ENCODE results near the gene MAN2A2.

Gene MAN2A2

DNA sequence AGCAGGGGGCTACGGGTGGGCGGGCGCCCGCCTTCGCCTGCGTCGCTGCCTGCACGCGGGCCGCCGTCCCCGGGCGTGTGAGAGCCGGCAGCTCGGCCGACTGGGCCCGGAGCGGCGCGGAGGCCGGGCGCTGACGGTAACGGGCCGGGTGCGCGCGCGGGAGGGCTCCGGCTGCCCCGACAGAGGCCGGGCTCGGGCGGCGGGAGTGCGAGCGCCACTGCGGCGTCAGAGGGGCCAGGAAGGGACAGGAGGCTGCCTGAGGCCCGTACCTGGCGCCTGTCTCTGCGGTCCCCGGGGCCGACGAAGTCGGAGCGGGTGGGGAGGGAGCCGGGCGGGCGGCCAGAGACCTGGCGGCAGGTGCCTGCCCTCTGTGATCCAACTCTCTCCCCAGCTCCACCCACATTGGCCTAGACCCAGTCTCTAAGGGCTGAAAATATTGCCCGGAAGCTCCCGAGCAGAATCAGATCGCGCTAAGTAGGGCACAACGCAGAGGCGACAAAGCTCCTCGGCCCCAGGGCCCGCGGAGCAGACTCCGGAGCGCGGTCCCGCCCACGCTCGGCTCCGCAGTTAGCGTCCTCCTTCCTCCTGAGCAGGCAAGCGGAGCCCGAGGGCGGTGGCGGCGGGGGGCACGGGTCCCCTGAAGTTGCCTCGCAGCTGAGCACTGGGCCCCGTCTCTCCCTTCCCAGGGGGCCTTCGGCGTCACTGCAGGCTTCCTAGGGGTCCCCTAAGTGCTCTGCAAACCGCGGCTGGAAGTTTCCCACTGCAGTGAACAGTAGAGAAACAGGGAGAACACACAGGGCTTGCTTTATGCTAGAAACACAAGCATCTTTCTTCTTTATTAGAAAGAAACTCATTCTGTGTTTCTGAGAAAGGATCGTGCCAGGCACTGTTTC is at the start of gene MAN2A2:
Gene MAN2A2, plus strand, starts transcription at position 463 of the 893 bp plus-strand sequence. CDS start 906 bp downstream, outside the sequence.
- Histone ChIP-seq H3K27me3 (ENCODE audit: control insufficient read depth in 1 of 2, insufficient read depth in 2 of 2, low read length in 2 of 2) (no peaks in the 10 kb centered on the region), H3K9me3 (ENCODE audit: control insufficient read depth in 1 of 2, low read length in 2 of 2) (no peaks in the 10 kb centered on the region), H3K4me3 (ENCODE audit: low read depth in 1 of 2, low read length in 2 of 2) (peak within 1 kb of the TSS; percentile 65 to 76), H3K4me1 (ENCODE audit: control insufficient read depth in 1 of 2, insufficient read depth in 2 of 2, low read length in 2 of 2) (peaks cover 14 to 15% of the 10 kb centered on the region in 2 donors), H3K36me3 (ENCODE audit: control insufficient read depth in 1 of 2, insufficient read depth in 2 of 2, low read length in 2 of 2) (peaks cover 27 to 33% of the 10 kb centered on the region in 2 donors), H3K27ac (ENCODE audit: low read depth, low read length) (peak within 1 kb of the TSS; percentile 91), H3K9ac (ENCODE audit: low read depth in 1 of 2, low read length in 2 of 2) (peak within 1 kb of the TSS; percentile 79 to 80)

GRCh38 chr15:90855139-90855538 is 48.0 kb upstream of the MAN2A2 start:
- H3K36me3 ChIP-seq (ENCODE audit: control insufficient read depth in 1 of 2, insufficient read depth in 2 of 2, low read length in 2 of 2): peaks cover 0 to 5% of the 10 kb centered on the region in 2 donors
- H3K27me3 ChIP-seq (ENCODE audit: control insufficient read depth in 1 of 2, insufficient read depth in 2 of 2, low read length in 2 of 2): peaks cover 0 to 4% of the 10 kb centered on the region in 2 donors
- H3K27ac ChIP-seq (ENCODE audit: low read depth, low read length): no peak overlapping the region
- peaks cover 17 to 19% of the 10 kb centered on the region in 2 donors for H3K4me1 ChIP-seq (ENCODE audit: control insufficient read depth in 1 of 2, insufficient read depth in 2 of 2, low read length in 2 of 2)
- H3K9me3 ChIP-seq (ENCODE audit: control insufficient read depth in 1 of 2, low read length in 2 of 2): no peaks in the 10 kb centered on the region
- H3K9ac ChIP-seq (ENCODE audit: low read depth in 1 of 2, low read length in 2 of 2): no peak overlapping the region
- no peak overlapping the region for H3K4me3 ChIP-seq (ENCODE audit: low read depth in 1 of 2, low read length in 2 of 2)

- Histone ChIP-seq H3K4me3 (ENCODE audit: low read depth in 1 of 2, low read length in 2 of 2) (no peak overlapping the region), H3K27ac (ENCODE audit: low read depth, low read length) (no peak overlapping the region), H3K27me3 (ENCODE audit: control insufficient read depth in 1 of 2, insufficient read depth in 2 of 2, low read length in 2 of 2) (peaks cover 0 to 4% of the 10 kb centered on the region in 2 donors), H3K36me3 (ENCODE audit: control insufficient read depth in 1 of 2, insufficient read depth in 2 of 2, low read length in 2 of 2) (no peaks in the 10 kb centered on the region), H3K9me3 (ENCODE audit: control insufficient read depth in 1 of 2, low read length in 2 of 2) (no peaks in the 10 kb centered on the region), H3K9ac (ENCODE audit: low read depth in 1 of 2, low read length in 2 of 2) (no peak overlapping the region), H3K4me1 (ENCODE audit: control insufficient read depth in 1 of 2, insufficient read depth in 2 of 2, low read length in 2 of 2) (peaks cover 16 to 19% of the 10 kb centered on the region in 2 donors)
These were observed 45.8 kb upstream of the MAN2A2 start for GRCh38 chr15:90857337-90857736.

GRCh38 chr15:90857883-90858443 is 45.1 kb upstream of the MAN2A2 start:
- Histone ChIP-seq H3K4me3 (ENCODE audit: low read depth in 1 of 2, low read length in 2 of 2) (no peak overlapping the region), H3K9ac (ENCODE audit: low read depth in 1 of 2, low read length in 2 of 2) (no peak overlapping the region), H3K27me3 (ENCODE audit: control insufficient read depth in 1 of 2, insufficient read depth in 2 of 2, low read length in 2 of 2) (peaks cover 0 to 4% of the 10 kb centered on the region in 2 donors), H3K36me3 (ENCODE audit: control insufficient read depth in 1 of 2, insufficient read depth in 2 of 2, low read length in 2 of 2) (no peaks in the 10 kb centered on the region), H3K9me3 (ENCODE audit: control insufficient read depth in 1 of 2, low read length in 2 of 2) (no peaks in the 10 kb centered on the region), H3K4me1 (ENCODE audit: control insufficient read depth in 1 of 2, insufficient read depth in 2 of 2, low read length in 2 of 2) (peaks cover 13 to 19% of the 10 kb centered on the region in 2 donors), H3K27ac (ENCODE audit: low read depth, low read length) (no peak overlapping the region)

DNA sequence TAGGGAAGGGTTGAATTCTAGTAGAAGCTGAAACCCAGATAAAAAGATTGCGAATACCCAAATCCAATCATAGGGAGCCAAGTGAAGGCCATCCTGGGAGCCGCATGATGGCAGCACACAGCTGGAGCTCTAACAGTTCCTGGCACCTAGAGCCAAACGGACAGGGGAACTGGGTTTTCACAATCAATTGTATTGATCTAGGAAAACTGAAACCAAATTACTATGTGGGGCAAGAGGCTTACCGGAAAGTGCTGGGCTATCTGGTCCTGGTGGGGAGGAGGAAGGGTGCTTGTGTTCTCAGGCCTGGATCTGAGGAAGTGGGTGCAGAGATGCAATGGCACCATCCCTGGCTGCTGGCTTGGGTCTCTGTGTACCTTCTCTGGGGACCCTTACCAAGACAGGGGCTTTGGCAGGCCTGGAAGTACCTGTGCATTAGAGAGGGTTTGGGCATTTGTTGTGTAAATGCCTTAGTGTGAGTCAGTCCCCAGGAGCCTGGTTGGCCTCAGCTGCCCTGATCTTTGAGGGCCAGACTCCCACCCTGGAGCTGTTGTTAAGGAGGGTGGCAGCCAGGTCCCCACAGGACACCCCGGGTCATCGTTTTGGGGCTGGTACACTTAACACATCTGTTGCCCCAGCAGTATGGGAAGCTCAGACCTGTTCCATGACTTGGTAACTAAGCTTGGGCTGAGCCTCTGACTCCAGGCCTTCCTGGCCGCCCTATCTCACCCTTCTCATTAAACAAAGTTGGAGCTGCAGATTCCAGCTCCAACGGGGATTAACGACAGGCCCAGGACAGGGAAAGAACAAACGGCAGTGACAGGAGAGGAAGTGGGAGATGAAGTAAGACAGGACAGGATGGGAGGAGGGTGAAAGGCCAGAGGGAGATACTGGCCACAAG is 43.6 kb upstream of the MAN2A2 start:
- peaks cover 0 to 4% of the 10 kb centered on the region in 2 donors for H3K27me3 ChIP-seq (ENCODE audit: control insufficient read depth in 1 of 2, insufficient read depth in 2 of 2, low read length in 2 of 2)
- no peaks in the 10 kb centered on the region for H3K9me3 ChIP-seq (ENCODE audit: control insufficient read depth in 1 of 2, low read length in 2 of 2)
- peaks cover 13 to 19% of the 10 kb centered on the region in 2 donors for H3K4me1 ChIP-seq (ENCODE audit: control insufficient read depth in 1 of 2, insufficient read depth in 2 of 2, low read length in 2 of 2)
- no peak overlapping the region for H3K27ac ChIP-seq (ENCODE audit: low read depth, low read length)
- H3K4me3 ChIP-seq (ENCODE audit: low read depth in 1 of 2, low read length in 2 of 2): no peak overlapping the region
- no peak overlapping the region for H3K9ac ChIP-seq (ENCODE audit: low read depth in 1 of 2, low read length in 2 of 2)
- H3K36me3 ChIP-seq (ENCODE audit: control insufficient read depth in 1 of 2, insufficient read depth in 2 of 2, low read length in 2 of 2): no peaks in the 10 kb centered on the region

DNA sequence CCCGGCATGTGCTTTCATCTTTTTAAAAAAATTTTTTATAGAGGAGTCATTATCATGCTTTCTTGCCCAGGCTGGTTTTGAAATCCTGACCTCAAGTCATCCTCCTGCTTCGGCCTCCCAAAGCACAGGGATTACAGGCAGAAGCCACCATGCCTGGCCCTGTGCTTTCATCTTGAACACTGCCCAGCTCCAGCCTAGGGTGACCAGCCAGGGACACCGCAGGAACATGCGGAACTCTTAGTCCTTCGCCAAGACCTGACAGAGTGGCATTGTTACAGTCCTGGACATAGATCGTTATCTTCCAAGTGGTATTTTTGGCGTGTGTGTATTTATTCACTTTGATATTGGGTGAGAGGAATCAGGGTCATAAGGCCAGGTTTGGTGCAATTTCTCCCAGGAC is 42.7 kb upstream of the MAN2A2 start:
- Histone ChIP-seq H3K9ac (ENCODE audit: low read depth in 1 of 2, low read length in 2 of 2) (no peak overlapping the region), H3K27ac (ENCODE audit: low read depth, low read length) (no peak overlapping the region)

GRCh38 chr15:90860942-90861675 is 42.0 kb upstream of the MAN2A2 start:
- no peak overlapping the region for H3K27ac ChIP-seq (ENCODE audit: low read depth, low read length)
- no peaks in the 10 kb centered on the region for H3K9me3 ChIP-seq (ENCODE audit: control insufficient read depth in 1 of 2, low read length in 2 of 2)
- no peak overlapping the region for H3K9ac ChIP-seq (ENCODE audit: low read depth in 1 of 2, low read length in 2 of 2)
- H3K4me3 ChIP-seq (ENCODE audit: low read depth in 1 of 2, low read length in 2 of 2): no peak overlapping the region
- no peaks in the 10 kb centered on the region for H3K36me3 ChIP-seq (ENCODE audit: control insufficient read depth in 1 of 2, insufficient read depth in 2 of 2, low read length in 2 of 2)
- H3K27me3 ChIP-seq (ENCODE audit: control insufficient read depth in 1 of 2, insufficient read depth in 2 of 2, low read length in 2 of 2): no peaks in the 10 kb centered on the region
- H3K4me1 ChIP-seq (ENCODE audit: control insufficient read depth in 1 of 2, insufficient read depth in 2 of 2, low read length in 2 of 2): peaks cover 11 to 13% of the 10 kb centered on the region in 2 donors

More for the DNA sequence above, 42.7 kb upstream of the MAN2A2 start:
- Histone ChIP-seq H3K36me3 (ENCODE audit: control insufficient read depth in 1 of 2, insufficient read depth in 2 of 2, low read length in 2 of 2) (no peaks in the 10 kb centered on the region), H3K27me3 (ENCODE audit: control insufficient read depth in 1 of 2, insufficient read depth in 2 of 2, low read length in 2 of 2) (no peaks in the 10 kb centered on the region), H3K4me3 (ENCODE audit: low read depth in 1 of 2, low read length in 2 of 2) (no peak overlapping the region), H3K4me1 (ENCODE audit: control insufficient read depth in 1 of 2, insufficient read depth in 2 of 2, low read length in 2 of 2) (peaks cover 11 to 13% of the 10 kb centered on the region in 2 donors), H3K9me3 (ENCODE audit: control insufficient read depth in 1 of 2, low read length in 2 of 2) (no peaks in the 10 kb centered on the region)

DNA sequence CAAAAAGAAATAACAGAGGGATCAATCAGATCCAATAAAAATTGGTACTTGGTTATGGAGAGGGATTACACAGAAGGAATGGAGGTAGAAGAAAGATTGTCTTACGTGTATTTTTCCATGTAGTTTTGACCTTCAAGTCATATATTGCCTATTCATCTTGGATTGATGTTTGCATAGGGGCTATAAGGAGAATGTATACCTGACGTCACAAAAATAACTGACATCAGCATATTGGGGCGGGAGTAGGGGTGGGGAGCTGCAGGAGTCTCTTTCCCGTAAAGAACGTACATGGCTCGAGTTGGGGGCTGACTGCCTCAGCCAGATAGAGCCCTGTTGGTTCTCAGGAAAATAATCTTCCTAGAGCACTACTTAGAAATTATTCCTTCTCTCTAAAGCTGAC is 40.6 kb upstream of the MAN2A2 start:
- no peaks in the 10 kb centered on the region for H3K36me3 ChIP-seq (ENCODE audit: control insufficient read depth in 1 of 2, insufficient read depth in 2 of 2, low read length in 2 of 2)
- H3K4me1 ChIP-seq (ENCODE audit: control insufficient read depth in 1 of 2, insufficient read depth in 2 of 2, low read length in 2 of 2): peaks cover 5 to 10% of the 10 kb centered on the region in 2 donors
- H3K9me3 ChIP-seq (ENCODE audit: control insufficient read depth in 1 of 2, low read length in 2 of 2): no peaks in the 10 kb centered on the region
- no peak overlapping the region for H3K9ac ChIP-seq (ENCODE audit: low read depth in 1 of 2, low read length in 2 of 2)
- no peaks in the 10 kb centered on the region for H3K27me3 ChIP-seq (ENCODE audit: control insufficient read depth in 1 of 2, insufficient read depth in 2 of 2, low read length in 2 of 2)
- H3K27ac ChIP-seq (ENCODE audit: low read depth, low read length): no peak overlapping the region
- no peak overlapping the region for H3K4me3 ChIP-seq (ENCODE audit: low read depth in 1 of 2, low read length in 2 of 2)

DNA sequence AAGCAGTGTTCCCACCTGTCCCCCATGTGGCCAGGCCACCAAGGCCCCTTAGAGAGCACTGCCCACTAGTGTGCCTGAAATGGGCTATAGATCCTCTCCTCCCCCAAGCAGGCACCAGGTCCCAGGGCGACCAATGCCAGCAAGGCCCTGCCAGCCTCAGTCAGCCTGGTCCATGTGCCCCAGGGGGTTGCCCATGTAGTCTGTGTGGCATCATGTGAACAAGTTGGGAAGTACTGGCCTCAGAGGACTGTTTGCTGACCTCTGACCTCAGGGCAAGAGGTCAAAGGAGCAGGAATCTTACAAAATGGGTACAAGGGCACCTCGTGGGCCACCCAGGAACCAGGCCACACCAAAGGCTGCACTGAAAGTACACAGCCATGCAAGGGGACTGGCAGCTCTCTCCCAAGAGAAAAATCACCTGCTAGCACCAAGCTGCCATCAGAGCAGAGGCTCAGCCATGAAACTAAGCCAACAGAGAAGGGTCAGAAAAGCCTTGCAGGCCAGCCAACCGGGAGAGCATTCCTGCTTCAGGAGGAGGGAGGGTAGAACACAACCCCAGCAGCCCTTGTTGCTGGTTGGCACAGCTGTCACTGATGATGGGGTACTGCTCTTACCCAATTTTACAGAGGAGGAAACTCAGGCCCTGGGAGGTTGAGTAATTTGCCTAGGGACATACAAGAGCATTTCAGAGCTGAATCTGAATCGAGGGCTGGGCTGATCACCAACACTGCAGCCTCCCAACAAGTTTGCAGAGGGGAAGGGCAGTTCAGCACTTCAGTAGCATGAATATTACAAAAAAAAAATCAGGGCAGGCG is 39.9 kb upstream of the MAN2A2 start:
- Histone ChIP-seq H3K27me3 (ENCODE audit: control insufficient read depth in 1 of 2, insufficient read depth in 2 of 2, low read length in 2 of 2) (no peaks in the 10 kb centered on the region), H3K27ac (ENCODE audit: low read depth, low read length) (no peak overlapping the region), H3K9me3 (ENCODE audit: control insufficient read depth in 1 of 2, low read length in 2 of 2) (no peaks in the 10 kb centered on the region), H3K36me3 (ENCODE audit: control insufficient read depth in 1 of 2, insufficient read depth in 2 of 2, low read length in 2 of 2) (no peaks in the 10 kb centered on the region), H3K4me3 (ENCODE audit: low read depth in 1 of 2, low read length in 2 of 2) (no peak overlapping the region), H3K9ac (ENCODE audit: low read depth in 1 of 2, low read length in 2 of 2) (no peak overlapping the region), H3K4me1 (ENCODE audit: control insufficient read depth in 1 of 2, insufficient read depth in 2 of 2, low read length in 2 of 2) (peaks cover 7 to 12% of the 10 kb centered on the region in 2 donors)

All from duodenal mucosa (tissue), 2 donors.